ENCODE data around the gene ATG7. TPM values are rescaled to one million over a fixed set of nuclear protein-coding genes. Genes with fewer than 3 reads are reported as not detected.
"Not testable (repeated sequence)": the region's sequence is repeated elsewhere in the genome, so short reads cannot be mapped to it uniquely, and the experiment has no call there.

The ATG7 gene
- total RNA-seq, 4 donors from 2014 or later: 45.8 to 85.3 (median 67.3) TPM

- intact Hi-C loops (cut with DNase I): no loop called here
These were observed 135.4 kb downstream of the ATG7 start for GRCh38 chr3:11407644-11408043.

GRCh38 chr3:11408324-11408859, 136.2 kb downstream of the ATG7 start:
- DNase-seq; H3K9me3 ChIP-seq; H3K27ac ChIP-seq; intact Hi-C loops (cut with DNase I); H3K4me1 ChIP-seq; H3K27me3 ChIP-seq; H3K36me3 ChIP-seq; H3K4me3 ChIP-seq (replicated peaks in 1 of 3): not testable (repeated sequence)
- WGBS, 2 donors: 96 to 97% methylated on average over 4 of the region's 4 CpGs

More at GRCh38 chr3:11407644-11408043, 135.4 kb downstream of the ATG7 start:
- 100% methylated on average over 1 of the region's 1 CpG for WGBS, 2 donors
- TF ChIP-seq CTCF (IDR thresholded peaks at IDR 0.05): no peak
- no peak for TF ChIP-seq POLR2A (IDR thresholded peaks at IDR 0.05)
- Histone ChIP-seq H3K9me3 (no peaks in the 10 kb centered on the region), H3K27me3 (no peaks in the 10 kb centered on the region), H3K4me3 (replicated peaks in 1 of 3) (no peak overlapping the region), H3K4me1 (no peaks in the 10 kb centered on the region), H3K36me3 (no peaks in the 10 kb centered on the region), H3K27ac (no peak overlapping the region)
- no peak for DNase-seq

GRCh38 chr3:11410564-11410963, 138.4 kb downstream of the ATG7 start:
- H3K36me3 ChIP-seq: no peaks in the 10 kb centered on the region
- TF ChIP-seq CTCF (IDR thresholded peaks at IDR 0.05) (no peak), POLR2A (IDR thresholded peaks at IDR 0.05) (no peak)
- no peak overlapping the region for H3K27ac ChIP-seq
- intact Hi-C loops (cut with DNase I): no loop called here
- no peak for DNase-seq
- H3K4me1 ChIP-seq: no peaks in the 10 kb centered on the region
- no peak overlapping the region for H3K4me3 ChIP-seq (replicated peaks in 1 of 3)
- H3K9me3 ChIP-seq: no peaks in the 10 kb centered on the region
- no peaks in the 10 kb centered on the region for H3K27me3 ChIP-seq

- Histone ChIP-seq H3K9me3 (no peaks in the 10 kb centered on the region), H3K27ac (no peak overlapping the region), H3K4me1 (no peaks in the 10 kb centered on the region), H3K27me3 (no peaks in the 10 kb centered on the region), H3K36me3 (no peaks in the 10 kb centered on the region), H3K4me3 (replicated peaks in 1 of 3) (no peak overlapping the region)
- intact Hi-C loops (cut with DNase I): no loop called here
- no peak for TF ChIP-seq POLR2A (IDR thresholded peaks at IDR 0.05)
- TF ChIP-seq CTCF (IDR thresholded peaks at IDR 0.05): no peak
- DNase-seq: no peak
These were observed 139.8 kb downstream of the ATG7 start for GRCh38 chr3:11411956-11412355.

GRCh38 chr3:11413071-11413470, 140.9 kb downstream of the ATG7 start:
- no peak for DNase-seq
- Histone ChIP-seq H3K9me3 (no peaks in the 10 kb centered on the region), H3K27ac (no peak overlapping the region), H3K27me3 (no peaks in the 10 kb centered on the region), H3K36me3 (no peaks in the 10 kb centered on the region), H3K4me1 (no peaks in the 10 kb centered on the region), H3K4me3 (replicated peaks in 1 of 3) (no peak overlapping the region)
- intact Hi-C loops (cut with DNase I): no loop called here
- TF ChIP-seq CTCF (IDR thresholded peaks at IDR 0.05) (no peak), POLR2A (IDR thresholded peaks at IDR 0.05) (no peak)
- 79 to 82% methylated on average over 4 of the region's 4 CpGs for WGBS, 2 donors

GRCh38 chr3:11415099-11415498, 142.9 kb downstream of the ATG7 start:
- no peak for DNase-seq
- intact Hi-C loops (cut with DNase I): no loop called here
- Histone ChIP-seq H3K27ac (no peak overlapping the region), H3K4me3 (replicated peaks in 1 of 3) (no peak overlapping the region), H3K4me1 (no peaks in the 10 kb centered on the region), H3K9me3 (no peaks in the 10 kb centered on the region), H3K36me3 (no peaks in the 10 kb centered on the region), H3K27me3 (no peaks in the 10 kb centered on the region)
- WGBS, 2 donors: 96 to 97% methylated on average over 1 of the region's 1 CpG
- TF ChIP-seq POLR2A (IDR thresholded peaks at IDR 0.05) (no peak), CTCF (IDR thresholded peaks at IDR 0.05) (no peak)

All from thyroid gland (tissue), 4 donors.